ENCODE measurements around the gene TRIM17.

GRCh38 chr1:228372183-228373003 is 44.3 kb downstream of the TRIM17 start:
- TF ChIP-seq TAF1 (IDR thresholded peaks at IDR 0.05; ENCODE audit: borderline replicate concordance, low read depth, low read length) (no peak), REST (IDR thresholded peaks at IDR 0.05; ENCODE audit: low read depth, low read length) (no peak), EZH2phosphoT487 (IDR thresholded peaks at IDR 0.05; ENCODE audit: borderline replicate concordance, low read depth) (no peak), RFX5 (IDR thresholded peaks at IDR 0.05; ENCODE audit: low read length) (no peak), TEAD4 (IDR thresholded peaks at IDR 0.05; ENCODE audit: borderline replicate concordance, insufficient read depth) (no peak), CTCF (IDR thresholded peaks at IDR 0.05) (no peak), MAX (IDR thresholded peaks at IDR 0.05; ENCODE audit: low read depth) (no peak), SMC3 (IDR thresholded peaks at IDR 0.05; ENCODE audit: low read depth, low read length) (no peak), FOXM1 (IDR thresholded peaks at IDR 0.05; ENCODE audit: low read depth) (no peak), USF1 (IDR thresholded peaks at IDR 0.05; ENCODE audit: borderline replicate concordance, low read depth) (no peak), MEF2A (IDR thresholded peaks at IDR 0.05; ENCODE audit: borderline replicate concordance, low read depth) (no peak)
